Thoracic aorta (tissue), 2 donors: ENCODE measurements around the gene TOR1B. TPM values are rescaled to one million over a fixed set of nuclear protein-coding genes. Genes with fewer than 3 reads are reported as not detected.
"Not testable (repeated sequence)": the region's sequence is repeated elsewhere in the genome, so short reads cannot be mapped to it uniquely, and the experiment has no call there.

Experiments used
- ATAC-seq: fragments of 150-250 bp; one replicate; pipeline ENCODE4 v1.8.0; 2017; ENCODE audit warnings: low read depth; ENCODE audit not compliant: insufficient number of reproducible peaks, low FRiP score
- DNase-seq: peaks from one replicate; pipeline ENCODE4 v3.0.0-alpha.2; 2020; ENCODE audit warnings: low spot score
- H3K27ac ChIP-seq, 2 donors: fragments of 200-600 bp; sonication (generic); 1 replicate in 1 of 2; 2 replicates in 1 of 2; pipeline ENCODE4 v1.5.1; 2016; ENCODE audit warnings: mild to moderate bottlenecking in 2 of 2, moderate library complexity in 2 of 2
- H3K27me3 ChIP-seq: fragments of 200-600 bp; sonication (generic); replicated peaks from 2 replicates; pipeline ENCODE4 v1.6.0; 2016; ENCODE audit warnings: mild to moderate bottlenecking; ENCODE audit not compliant: insufficient read depth
- H3K36me3 ChIP-seq: fragments of 200-600 bp; sonication (generic); one replicate; pipeline ENCODE4 v1.5.1; 2016
- H3K4me1 ChIP-seq, 2 donors: fragments of 200-600 bp; sonication (generic); 1 replicate in 1 of 2; 2 replicates in 1 of 2; pipeline versions ENCODE4 v1.5.1 to v1.6.0; 2016; ENCODE audit warnings: low read depth in 2 of 2, mild to moderate bottlenecking in 1 of 2; ENCODE audit not compliant: control insufficient read depth in 1 of 2
- H3K4me3 ChIP-seq: fragments of 200-600 bp; sonication (generic); 2 replicates; pipeline ENCODE4 v1.5.1; 2016; ENCODE audit warnings: mild to moderate bottlenecking
- H3K9me3 ChIP-seq: fragments of 200-600 bp; sonication (generic); 2 replicates; pipeline ENCODE4 v1.5.1; 2016
- total RNA-seq, 2 donors: library from RNA; depleted of rRNA; stranded (reverse); fragments of >200 nt; gene quantifications; one replicate each; pipeline versions ENCODE4 v1.1.0 to v1.2.3, GENCODE V29; 2016
- TF ChIP-seq, protein P1 (sequence below): fragments of 200-600 bp; sonication (generic); IDR thresholded peaks from one replicate; pipeline ENCODE4 v1.5.1; 2019; ENCODE audit warnings: antibody characterized with exemption

The TOR1B gene
- total RNA-seq, 2 donors from 2014 or later: 28.4 to 33.4 TPM

DNA sequence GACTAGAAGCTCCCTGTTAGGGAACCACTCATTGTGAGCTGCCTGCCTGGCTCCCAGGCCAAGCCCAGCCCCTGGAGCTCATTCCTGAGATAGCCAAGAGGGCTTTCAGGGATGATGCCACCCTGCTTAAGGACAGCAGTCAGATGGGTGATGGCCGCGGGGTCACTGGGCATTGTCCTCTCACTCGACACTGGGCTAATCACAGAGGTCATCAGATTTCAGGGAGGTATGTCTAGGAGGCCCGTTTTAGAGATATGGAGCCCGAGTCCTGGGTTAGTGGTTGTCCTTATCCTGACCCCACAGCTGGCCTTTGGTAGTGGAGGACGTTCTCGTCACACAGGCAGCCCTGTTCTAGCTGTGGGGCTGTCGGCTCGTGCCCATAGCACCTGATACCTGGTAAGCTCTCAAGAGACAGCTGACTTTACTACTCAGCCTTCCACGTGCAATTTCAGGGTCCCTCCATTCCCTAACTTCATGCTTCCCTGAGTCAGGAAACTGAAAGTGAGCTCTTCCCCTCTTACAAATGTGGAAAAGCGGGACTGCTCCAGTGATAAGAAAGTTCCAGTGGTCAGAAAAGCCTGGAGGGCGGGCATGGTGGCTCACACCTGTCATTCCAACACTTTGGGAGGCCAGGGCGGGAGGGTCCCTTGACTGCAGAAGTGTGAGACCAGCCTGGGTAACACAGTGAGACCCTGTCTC lies 43.0 kb upstream of the TOR1B start:
- Histone ChIP-seq H3K4me3 (no peak overlapping the region), H3K27ac (no peak overlapping the region), H3K27me3 (no peaks in the 10 kb centered on the region), H3K9me3 (no peaks in the 10 kb centered on the region), H3K36me3 (no peaks in the 10 kb centered on the region), H3K4me1 (no peaks in the 10 kb centered on the region)
- DNase-seq: no peak
- TF ChIP-seq, protein P1, sequence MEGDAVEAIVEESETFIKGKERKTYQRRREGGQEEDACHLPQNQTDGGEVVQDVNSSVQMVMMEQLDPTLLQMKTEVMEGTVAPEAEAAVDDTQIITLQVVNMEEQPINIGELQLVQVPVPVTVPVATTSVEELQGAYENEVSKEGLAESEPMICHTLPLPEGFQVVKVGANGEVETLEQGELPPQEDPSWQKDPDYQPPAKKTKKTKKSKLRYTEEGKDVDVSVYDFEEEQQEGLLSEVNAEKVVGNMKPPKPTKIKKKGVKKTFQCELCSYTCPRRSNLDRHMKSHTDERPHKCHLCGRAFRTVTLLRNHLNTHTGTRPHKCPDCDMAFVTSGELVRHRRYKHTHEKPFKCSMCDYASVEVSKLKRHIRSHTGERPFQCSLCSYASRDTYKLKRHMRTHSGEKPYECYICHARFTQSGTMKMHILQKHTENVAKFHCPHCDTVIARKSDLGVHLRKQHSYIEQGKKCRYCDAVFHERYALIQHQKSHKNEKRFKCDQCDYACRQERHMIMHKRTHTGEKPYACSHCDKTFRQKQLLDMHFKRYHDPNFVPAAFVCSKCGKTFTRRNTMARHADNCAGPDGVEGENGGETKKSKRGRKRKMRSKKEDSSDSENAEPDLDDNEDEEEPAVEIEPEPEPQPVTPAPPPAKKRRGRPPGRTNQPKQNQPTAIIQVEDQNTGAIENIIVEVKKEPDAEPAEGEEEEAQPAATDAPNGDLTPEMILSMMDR: no peak
- no peak for ATAC-seq

DNA sequence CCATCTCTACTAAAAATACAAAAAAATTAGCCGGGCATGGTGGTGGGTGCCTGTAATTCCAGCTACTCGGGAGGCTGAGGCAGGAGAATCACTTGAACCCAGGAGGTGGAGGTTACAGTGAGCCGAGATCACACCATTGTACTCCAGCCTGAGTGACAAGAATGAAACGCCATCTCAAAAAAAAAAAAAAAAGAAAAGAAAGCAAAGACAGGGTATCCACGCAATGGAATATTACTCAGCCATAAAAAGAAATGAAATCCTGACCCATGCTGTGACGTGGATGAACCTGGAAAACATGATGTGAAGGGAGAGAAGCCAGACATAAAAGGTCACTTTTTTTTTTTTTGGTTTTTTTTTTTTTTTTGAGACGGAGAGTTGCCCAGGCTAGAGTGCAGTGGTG lies 42.2 kb upstream of the TOR1B start:
- not testable (repeated sequence) for DNase-seq, H3K27ac ChIP-seq, H3K27me3 ChIP-seq, H3K4me1 ChIP-seq, H3K36me3 ChIP-seq, ATAC-seq, H3K9me3 ChIP-seq, H3K4me3 ChIP-seq

DNA sequence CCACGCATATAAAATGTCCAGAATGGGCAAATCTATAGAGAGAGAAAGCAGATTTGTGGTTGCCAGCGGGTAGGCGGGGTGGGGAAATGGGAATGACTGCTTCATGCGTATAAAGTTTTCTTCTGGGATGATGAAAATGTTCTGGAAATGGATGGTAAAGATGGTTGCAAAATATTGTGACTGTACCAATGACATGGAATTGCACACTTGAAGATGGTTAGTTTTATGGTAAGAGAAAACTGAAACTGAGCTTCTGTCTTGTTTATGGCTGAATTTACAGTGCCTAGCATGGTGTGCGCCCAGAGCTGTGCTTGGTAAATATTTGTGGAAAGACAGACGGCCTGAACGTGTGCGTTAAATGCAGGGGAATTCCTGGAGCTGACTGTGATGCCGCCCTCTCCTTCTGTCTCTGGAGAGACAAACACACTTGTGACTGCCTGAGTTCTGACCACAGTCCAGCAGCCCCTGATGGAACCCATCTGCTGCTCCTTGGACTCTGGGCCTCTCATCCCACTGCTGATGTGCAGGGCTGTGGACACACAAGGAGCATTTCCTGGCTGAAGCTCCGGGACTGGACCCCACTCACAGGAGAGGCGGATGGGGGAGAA lies 41.6 kb upstream of the TOR1B start:
- no peaks in the 10 kb centered on the region for H3K4me1 ChIP-seq
- no peaks in the 10 kb centered on the region for H3K36me3 ChIP-seq
- TF ChIP-seq, protein P1: no peak
- H3K4me3 ChIP-seq: no peak overlapping the region
- DNase-seq: no peak
- H3K27ac ChIP-seq: no peak overlapping the region
- ATAC-seq: no peak
- H3K9me3 ChIP-seq: no peaks in the 10 kb centered on the region
- H3K27me3 ChIP-seq: no peaks in the 10 kb centered on the region

DNA sequence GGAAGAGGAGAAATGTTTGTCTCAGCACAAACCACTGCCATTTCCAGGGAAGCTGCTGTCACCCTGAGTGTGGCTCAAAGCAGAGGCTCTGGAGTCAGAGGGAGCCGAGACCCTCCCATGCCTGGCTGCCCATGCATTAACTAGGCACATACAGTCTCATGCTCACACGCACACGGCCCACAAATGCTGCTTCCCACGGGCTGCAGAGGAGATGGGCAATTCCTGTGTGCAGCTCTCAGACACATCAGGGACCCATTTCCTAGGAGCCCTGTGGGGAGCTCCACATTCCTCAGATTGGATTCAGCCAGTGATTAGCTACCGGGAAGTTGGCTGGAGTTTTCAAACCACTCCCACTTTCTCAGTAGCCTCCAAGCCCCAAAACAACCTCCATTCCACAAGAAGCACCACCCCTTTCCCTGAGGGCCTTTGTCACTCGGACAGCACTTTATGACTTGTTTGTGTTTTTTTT lies 41.0 kb upstream of the TOR1B start:
- Histone ChIP-seq H3K36me3 (no peaks in the 10 kb centered on the region), H3K9me3 (no peaks in the 10 kb centered on the region), H3K27me3 (no peaks in the 10 kb centered on the region), H3K4me3 (no peak overlapping the region), H3K4me1 (no peaks in the 10 kb centered on the region), H3K27ac (no peak overlapping the region)
- DNase-seq (no peak), ATAC-seq (no peak)
- TF ChIP-seq, protein P1: no peak

DNA sequence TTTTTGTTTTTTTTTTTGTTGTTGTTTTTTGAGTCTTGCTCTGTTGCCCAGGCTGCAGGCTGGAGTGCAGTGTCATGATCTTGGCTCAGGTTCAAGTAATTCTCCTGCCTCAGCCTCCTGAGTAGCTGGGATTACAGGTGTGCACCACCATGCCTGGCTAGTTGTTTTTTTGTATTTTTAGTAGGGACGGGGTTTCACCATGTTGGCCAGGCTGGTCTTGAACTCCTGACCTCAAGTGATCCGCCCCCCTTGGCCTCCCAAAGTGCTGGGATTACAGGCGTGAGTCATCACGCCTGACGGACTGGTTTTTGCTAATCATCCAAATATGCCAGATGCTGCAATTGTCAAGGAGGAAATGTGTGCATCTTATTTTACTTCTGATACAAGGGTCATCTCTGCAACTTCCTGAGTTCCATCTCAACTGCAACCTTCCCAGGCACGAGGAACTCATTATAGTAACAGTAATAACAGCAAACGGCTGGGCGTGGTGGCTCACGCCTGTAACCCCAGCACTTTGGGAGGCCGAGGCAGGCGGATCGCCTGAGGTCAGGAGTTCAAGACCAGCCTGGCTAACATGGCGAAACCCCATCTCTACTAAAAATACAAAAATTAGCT lies 40.5 kb upstream of the TOR1B start:
- not testable (repeated sequence) for H3K27me3 ChIP-seq, ATAC-seq, H3K4me1 ChIP-seq, H3K4me3 ChIP-seq, DNase-seq, H3K27ac ChIP-seq, H3K9me3 ChIP-seq, H3K36me3 ChIP-seq
